GM13977 (cell line): Measurements from ENCODE around the gene NRAP.

ENCODE experiments used
- DNase-seq: peaks from one replicate; pipeline ENCODE4 v3.0.0; 2012; ENCODE audit warnings: low spot score
- CTCF ChIP-seq: IDR thresholded peaks from 2 replicates; pipeline ENCODE4 v1.5.1; 2012; ENCODE audit warnings: mild to moderate bottlenecking, control low read depth; ENCODE audit not compliant: insufficient read depth; ENCODE audit errors: extremely low read depth, missing control alignments
- in situ Hi-C: fragments of 300-500 bp; cut with MboI; formaldehyde crosslinking; loops from one replicate; pipeline ENCODE4 v1.12.0; 2022; ENCODE audit warnings: low sequenced_read_pairs, low pct_unique_long_range_greater_than_20kb, mixed read lengths, inconsistent platforms; ENCODE audit not compliant: unreplicated experiment

Gene NRAP

GRCh38 chr10:113573368-113573767 is 90.5 kb downstream of the NRAP start:
- in situ Hi-C loops: no loop called here
- no peak for TF ChIP-seq CTCF
- no peak for DNase-seq

DNA sequence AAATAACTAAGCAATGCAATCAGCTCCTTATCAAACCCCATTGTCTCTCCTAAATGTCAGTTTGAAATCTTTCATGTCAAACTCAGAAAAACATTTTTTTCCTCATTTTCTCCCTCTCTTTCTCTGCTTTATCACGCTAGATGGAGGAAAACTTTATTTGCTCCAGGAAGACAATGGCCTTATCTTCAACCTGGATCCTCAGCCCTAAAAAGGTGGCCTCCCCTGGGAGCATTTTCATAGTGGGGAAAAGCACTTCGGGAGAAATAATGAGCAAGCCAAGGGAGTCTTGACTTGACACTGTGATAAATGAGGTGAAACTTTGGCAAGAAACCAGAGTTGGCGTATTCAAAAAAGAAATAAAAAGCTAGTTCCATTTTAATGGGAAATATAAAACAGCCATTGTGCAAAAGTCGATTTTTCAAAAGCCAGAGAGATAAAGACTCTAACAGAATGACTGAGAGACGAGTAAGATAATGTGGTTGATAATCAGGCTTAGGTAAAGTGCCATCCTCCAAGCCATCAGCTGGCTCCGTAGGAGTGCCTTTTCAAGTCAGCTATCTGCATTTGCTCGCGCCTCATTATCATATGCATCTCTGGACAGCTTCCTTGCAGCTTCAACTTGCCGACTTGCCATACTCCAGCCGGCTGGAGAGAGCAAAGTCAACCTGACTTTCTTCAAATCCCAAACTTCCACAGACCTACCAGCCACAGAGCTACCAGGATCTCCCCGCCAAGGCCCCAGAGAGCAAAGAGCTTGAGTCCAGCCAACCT is 91.1 kb downstream of the NRAP start:
- in situ Hi-C loops: no loop called here
- DNase-seq: no peak
- no peak for TF ChIP-seq CTCF

DNA sequence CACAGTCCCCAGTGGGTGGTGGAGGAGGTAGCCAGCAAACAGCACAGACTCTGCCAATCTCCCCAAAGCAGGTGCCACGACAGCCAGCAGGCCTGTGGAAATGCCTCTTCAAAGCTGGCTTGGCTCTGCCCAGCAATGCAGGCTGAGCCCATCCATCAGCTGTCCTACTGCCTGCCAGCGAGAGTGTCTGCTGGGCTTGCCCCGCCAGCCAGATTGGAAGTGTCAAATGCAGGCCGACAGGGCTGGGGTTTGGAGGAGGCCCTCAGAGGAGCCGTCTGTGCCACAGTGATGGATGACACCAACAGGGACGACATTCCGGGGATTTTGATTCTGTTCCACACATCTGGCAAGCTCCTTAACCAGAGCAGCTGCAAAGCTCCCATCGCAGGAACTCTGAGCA is 94.3 kb downstream of the NRAP start:
- in situ Hi-C loops: no loop called here
- DNase-seq: no peak
- no peak for TF ChIP-seq CTCF

- no peak for TF ChIP-seq CTCF
- in situ Hi-C loops: no loop called here
- DNase-seq: no peak
Observed at GRCh38 chr10:113566888-113567287, 97.0 kb downstream of the NRAP start.

DNA sequence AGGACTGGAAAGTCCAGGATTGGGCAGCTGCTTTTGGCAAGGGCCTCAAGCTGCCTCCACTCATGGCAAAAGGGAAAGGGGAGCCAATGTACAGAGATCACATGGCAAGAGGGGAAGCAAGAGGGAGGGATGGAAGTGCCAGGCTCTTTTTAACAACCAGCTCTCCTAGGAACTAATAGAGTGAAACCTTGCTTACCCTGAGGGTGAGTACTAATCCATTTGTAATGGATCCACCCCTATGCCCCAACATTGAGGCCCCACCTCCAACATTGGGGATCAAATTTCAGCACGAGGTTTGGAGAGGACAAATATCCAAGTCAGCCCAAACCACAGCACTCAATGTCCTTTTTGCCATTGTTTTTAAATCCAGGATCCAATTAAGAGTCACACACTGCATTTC is 98.5 kb downstream of the NRAP start:
- no peak for TF ChIP-seq CTCF
- DNase-seq: no peak
- in situ Hi-C loops: no loop called here

GRCh38 chr10:113563306-113564088 is 100.3 kb downstream of the NRAP start:
- in situ Hi-C loops: no loop called here
- peak; percentile 81 for DNase-seq
- TF ChIP-seq CTCF: peak; percentile 99
